HepG2 (cell line): ENCODE results near the gene LIF. TPM values are rescaled to one million over a fixed set of nuclear protein-coding genes. Genes with fewer than 3 reads are reported as not detected.

Source experiments
- ARNT ChIP-seq: fragments of 450-650 bp; IDR thresholded peaks from 2 replicates; pipeline ENCODE4 v1.6.1; 2017
- BORCS8-MEF2B ChIP-seq: sonication (generic); formaldehyde crosslinking; IDR thresholded peaks from 2 replicates; pipeline ENCODE4 v1.8.0; 2022; ENCODE audit warnings: mild to moderate bottlenecking, missing genetic modification reagents
- CCDC6 ChIP-seq: sonication (generic); formaldehyde crosslinking; IDR thresholded peaks from 2 replicates; pipeline ENCODE4 v1.8.1; 2022; ENCODE audit warnings: mild to moderate bottlenecking, missing genetic modification reagents, moderate library complexity
- GABPA ChIP-seq, 2 experiments: IDR thresholded peaks; 2 replicates each; pipeline ENCODE4 v1.6.1; 2011 to 2016; ENCODE audit warnings: low read depth in 2 of 2, low read length in 1 of 2, missing biosample characterization in 1 of 2, missing genetic modification characterization in 1 of 2
- GABPB1 ChIP-seq: IDR thresholded peaks from 2 replicates; pipeline ENCODE4 v1.6.1; 2016; ENCODE audit warnings: mild to moderate bottlenecking, missing genetic modification reagents, moderate library complexity, missing compliant biosample characterization
- HIVEP1 ChIP-seq: sonication (generic); formaldehyde crosslinking; IDR thresholded peaks from 2 replicates; pipeline ENCODE4 v1.4.0; 2020; ENCODE audit warnings: mild to moderate bottlenecking, missing genetic modification reagents
- HMG20B ChIP-seq: conservative IDR thresholded peaks from 2 replicates; pipeline ENCODE4 v1.6.1; 2016; ENCODE audit warnings: missing genetic modification reagents, missing compliant biosample characterization
- HNRNPK ChIP-seq: fragments of 200-400 bp; formaldehyde crosslinking; IDR thresholded peaks from 2 replicates; pipeline ENCODE4 v1.6.1; 2018; ENCODE audit warnings: low read length, low read depth, moderate library complexity, mild to moderate bottlenecking; ENCODE audit not compliant: poor library complexity, severe bottlenecking
- POLR2A ChIP-seq, 2 experiments: IDR thresholded peaks; 2 replicates each; pipeline ENCODE4 v1.6.1; 2011; ENCODE audit warnings: low read depth in 2 of 2, low read length in 2 of 2, mild to moderate bottlenecking in 1 of 2, moderate library complexity in 1 of 2; ENCODE audit not compliant: insufficient read depth in 1 of 2
- PRDM10 ChIP-seq: sonication (generic); formaldehyde crosslinking; IDR thresholded peaks from 2 replicates; pipeline ENCODE4 v1.4.0; 2020; ENCODE audit warnings: low read depth, missing genetic modification reagents
- SNRNP70 ChIP-seq: fragments of 200-400 bp; formaldehyde crosslinking; IDR thresholded peaks from 2 replicates; pipeline ENCODE4 v1.6.1; 2017; ENCODE audit warnings: mild to moderate bottlenecking, low read depth, low read length, moderate library complexity
- THAP7 ChIP-seq: sonication (generic); formaldehyde crosslinking; IDR thresholded peaks from 2 replicates; pipeline ENCODE4 v1.8.1; 2023; ENCODE audit warnings: mild to moderate bottlenecking, missing genetic modification reagents
- ZFP90 ChIP-seq: sonication (generic); formaldehyde crosslinking; IDR thresholded peaks from 2 replicates; pipeline ENCODE4 v1.8.0; 2022; ENCODE audit warnings: missing genetic modification reagents, mild to moderate bottlenecking, inconsistent platforms, borderline replicate concordance
- ZNF142 ChIP-seq: sonication (generic); formaldehyde crosslinking; IDR thresholded peaks from 2 replicates; pipeline ENCODE4 v1.4.0; 2020; ENCODE audit warnings: missing genetic modification reagents
- ZNF282 ChIP-seq: fragments of 450-650 bp; IDR thresholded peaks from 2 replicates; pipeline ENCODE4 v1.6.1; 2018; ENCODE audit not compliant: partially characterized antibody
- ZNF543 ChIP-seq: sonication (generic); formaldehyde crosslinking; IDR thresholded peaks from 2 replicates; pipeline ENCODE4 v1.4.0; 2020; ENCODE audit warnings: mild to moderate bottlenecking, missing genetic modification reagents
- ZNF556 ChIP-seq: sonication (generic); formaldehyde crosslinking; IDR thresholded peaks from 2 replicates; pipeline ENCODE4 v1.4.0; 2020; ENCODE audit warnings: mild to moderate bottlenecking, missing genetic modification reagents, borderline replicate concordance
- ZNF569 ChIP-seq: sonication (generic); formaldehyde crosslinking; IDR thresholded peaks from 2 replicates; pipeline ENCODE4 v1.5.0; 2020; ENCODE audit warnings: mild to moderate bottlenecking, missing genetic modification reagents, moderate library complexity, borderline replicate concordance
- ZNF709 ChIP-seq: sonication (generic); formaldehyde crosslinking; IDR thresholded peaks from 2 replicates; pipeline ENCODE4 v1.5.0; 2020; ENCODE audit warnings: mild to moderate bottlenecking, missing genetic modification reagents
- ZNF839 ChIP-seq: sonication (generic); formaldehyde crosslinking; IDR thresholded peaks from 2 replicates; pipeline ENCODE4 v1.4.0; 2020; ENCODE audit warnings: missing genetic modification reagents, mild to moderate bottlenecking, borderline replicate concordance
- polyA plus RNA-seq, 8 experiments: library from polyadenylated mRNA; depleted of rRNA in 3 of 8; stranded (reverse) in 7 of 8; unstranded in 1 of 8; fragments of >200 nt; fragmentation: Illumina TruSeq in 4 of 8; extraction: Trizol in 4 of 8; gene quantifications; 2 replicates each; pipeline versions ENCODE4 v1.2.1 to v1.2.3, GENCODE V29; 2011 to 2016; ENCODE audit warnings: low read depth in 4 of 8, missing spikeins in 1 of 8, mixed read lengths in 1 of 8; ENCODE audit not compliant: insufficient read depth in 1 of 8
- total RNA-seq, 5 experiments: library from RNA; depleted of rRNA; stranded (reverse); fragments of >200 nt; fragmentation: Illumina TruSeq; extraction: Trizol; gene quantifications; 2 replicates each; pipeline ENCODE4 v1.2.3, GENCODE V29; 2016; ENCODE audit warnings: low read depth in 1 of 5

LIF gene
- total and polyA plus RNA-seq, 2 of the 13 experiments (the other 11 are each of a cell fraction or from before 2014, with no cell fraction given) = 3.6 to 8.5 TPM

- TF ChIP-seq ZNF709 = no peak
- TF ChIP-seq HMG20B (CRISPR knock-in tag) = no peak
- no peak for TF ChIP-seq ZNF282
- TF ChIP-seq ZNF556 (CRISPR knock-in tag) = no peak
- no peak for TF ChIP-seq GABPA (IDR thresholded peaks at IDR 0.05; ENCODE audit: low read depth, low read length)
- TF ChIP-seq GABPA (CRISPR knock-in tag; IDR thresholded peaks at IDR 0.05; ENCODE audit: low read depth) = no peak
- no peak for TF ChIP-seq CCDC6 (CRISPR knock-in tag)
- TF ChIP-seq HNRNPK = no peak
- TF ChIP-seq PRDM10 (CRISPR knock-in tag) = no peak
- no peak for TF ChIP-seq ARNT
- TF ChIP-seq ZNF569 (CRISPR knock-in tag) = no peak
- TF ChIP-seq GABPB1 (CRISPR knock-in tag) = peak; percentile 22; the same call in 1 of the 2 replicates
- TF ChIP-seq ZNF543 (CRISPR knock-in tag) = no peak
- TF ChIP-seq BORCS8-MEF2B (CRISPR knock-in tag) = no peak
- TF ChIP-seq POLR2A (IDR thresholded peaks at IDR 0.05; ENCODE audit: insufficient read depth in 1 of 2, low read depth in 2 of 2, low read length in 2 of 2) = no peak
- no peak for TF ChIP-seq SNRNP70
- no peak for TF ChIP-seq ZNF142 (CRISPR knock-in tag)
- peak; percentile 41; the same call in 1 of the 2 replicates for TF ChIP-seq HIVEP1
- no peak for TF ChIP-seq ZNF839 (CRISPR knock-in tag)
- TF ChIP-seq ZFP90 (CRISPR knock-in tag) = 0 out of 2 replicates have a peak, but pooled peaks have one; percentile 29
- no peak for TF ChIP-seq THAP7 (CRISPR knock-in tag)
These were observed 41.3 kb upstream of the LIF start (continued) for GRCh38 chr22:30287648-30288418.
